ENCODE data around the gene FOXC1.
A peak's percentile ranks its signal among the peaks of the same experiment; 100 is the strongest.

Gene FOXC1

GRCh38 chr6:1609648-1610496 lies at the start of gene FOXC1:
FOXC1 (plus strand) TSS chr6:1609915; CDS start chr6:1610446, 531 bp downstream.
- H3K4me3 ChIP-seq (replicated peaks; ENCODE audit: low read depth, low read length) = peak within 1 kb of the TSS; percentile 64
- no peaks in the 10 kb centered on the region for H3K36me3 ChIP-seq (ENCODE audit: control insufficient read depth, insufficient read depth, low read length)
- no peak for TF ChIP-seq CTCF (IDR thresholded peaks at IDR 0.05; ENCODE audit: insufficient read depth, low read length, poor library complexity, severe bottlenecking)
- H3K27me3 ChIP-seq (replicated peaks; ENCODE audit: control insufficient read depth, insufficient read depth, low read length) = peaks cover 5% of the 10 kb centered on the region
- peak; percentile 73 for DNase-seq (ENCODE audit: extremely low read depth, insufficient read length)

- TF ChIP-seq CTCF (IDR thresholded peaks at IDR 0.05; ENCODE audit: insufficient read depth, low read length, poor library complexity, severe bottlenecking) = no peak
- Histone ChIP-seq H3K36me3 (ENCODE audit: control insufficient read depth, insufficient read depth, low read length) (no peaks in the 10 kb centered on the region), H3K27me3 (replicated peaks; ENCODE audit: control insufficient read depth, insufficient read depth, low read length) (no peaks in the 10 kb centered on the region), H3K4me3 (replicated peaks; ENCODE audit: low read depth, low read length) (no peak overlapping the region)
- no peak for DNase-seq (ENCODE audit: extremely low read depth, insufficient read length)
Measured at GRCh38 chr6:1560281-1561058, 49.2 kb upstream of the FOXC1 start.

GRCh38 chr6:1561355-1561754 lies 48.4 kb upstream of the FOXC1 start:
- H3K36me3 ChIP-seq (ENCODE audit: control insufficient read depth, insufficient read depth, low read length) = no peaks in the 10 kb centered on the region
- no peak overlapping the region for H3K4me3 ChIP-seq (replicated peaks; ENCODE audit: low read depth, low read length)
- DNase-seq (ENCODE audit: extremely low read depth, insufficient read length) = no peak
- TF ChIP-seq CTCF (IDR thresholded peaks at IDR 0.05; ENCODE audit: insufficient read depth, low read length, poor library complexity, severe bottlenecking) = no peak
- H3K27me3 ChIP-seq (replicated peaks; ENCODE audit: control insufficient read depth, insufficient read depth, low read length) = no peaks in the 10 kb centered on the region

GRCh38 chr6:1562171-1562955 lies 47.4 kb upstream of the FOXC1 start:
- no peak for DNase-seq (ENCODE audit: extremely low read depth, insufficient read length)
- no peak overlapping the region for H3K4me3 ChIP-seq (replicated peaks; ENCODE audit: low read depth, low read length)
- no peaks in the 10 kb centered on the region for H3K36me3 ChIP-seq (ENCODE audit: control insufficient read depth, insufficient read depth, low read length)
- no peaks in the 10 kb centered on the region for H3K27me3 ChIP-seq (replicated peaks; ENCODE audit: control insufficient read depth, insufficient read depth, low read length)
- TF ChIP-seq CTCF (IDR thresholded peaks at IDR 0.05; ENCODE audit: insufficient read depth, low read length, poor library complexity, severe bottlenecking) = no peak

- H3K27me3 ChIP-seq (replicated peaks; ENCODE audit: control insufficient read depth, insufficient read depth, low read length) = no peaks in the 10 kb centered on the region
- no peak for DNase-seq (ENCODE audit: extremely low read depth, insufficient read length)
- H3K4me3 ChIP-seq (replicated peaks; ENCODE audit: low read depth, low read length) = no peak overlapping the region
- no peak for TF ChIP-seq CTCF (IDR thresholded peaks at IDR 0.05; ENCODE audit: insufficient read depth, low read length, poor library complexity, severe bottlenecking)
- H3K36me3 ChIP-seq (ENCODE audit: control insufficient read depth, insufficient read depth, low read length) = no peaks in the 10 kb centered on the region
Measured at GRCh38 chr6:1569377-1569776, 40.3 kb upstream of the FOXC1 start.
